Mesenchymal stem cell (in vitro differentiated cells and primary cell): Measurements from ENCODE around the gene TMEM74B.

Experiments
- DNase-seq: peaks from one replicate; pipeline ENCODE4 v3.0.0-alpha.2; 2013
- H2AFZ ChIP-seq: one replicate; pipeline ENCODE4 v1.6.1; 2013; ENCODE audit warnings: low read depth, mild to moderate bottlenecking, control low read depth, inconsistent platforms, low read length, moderate library complexity
- H2AK5ac ChIP-seq: 2 replicates; pipeline ENCODE4 v1.6.1; 2013; ENCODE audit warnings: low read length, moderate library complexity, mild to moderate bottlenecking, inconsistent platforms; ENCODE audit not compliant: severe bottlenecking
- H2BK120ac ChIP-seq: one replicate; pipeline ENCODE4 v1.6.1; 2013; ENCODE audit warnings: low read depth, mild to moderate bottlenecking, inconsistent platforms, low read length, moderate library complexity
- H2BK12ac ChIP-seq, 2 experiments: one replicate each; pipeline ENCODE4 v1.6.1; 2013; ENCODE audit warnings: inconsistent platforms in 2 of 2, low read length in 2 of 2, mild to moderate bottlenecking in 2 of 2, moderate library complexity in 2 of 2, control low read depth in 1 of 2
- H2BK15ac ChIP-seq: one replicate; pipeline ENCODE4 v1.6.1; 2013; ENCODE audit warnings: mild to moderate bottlenecking, low read depth, inconsistent platforms; ENCODE audit not compliant: poor library complexity, severe bottlenecking
- H2BK5ac ChIP-seq: 2 replicates; pipeline ENCODE4 v1.6.1; 2013; ENCODE audit warnings: low read depth, mild to moderate bottlenecking, low read length, control low read depth, inconsistent platforms; ENCODE audit not compliant: poor library complexity, severe bottlenecking
- H3K14ac ChIP-seq, 2 experiments: one replicate each; pipeline ENCODE4 v1.6.1; 2013; ENCODE audit warnings: inconsistent platforms in 2 of 2, low read length in 2 of 2, control low read depth in 1 of 2, mild to moderate bottlenecking in 1 of 2, moderate library complexity in 1 of 2
- H3K18ac ChIP-seq, 2 experiments: one replicate each; pipeline ENCODE4 v1.6.1; 2013; ENCODE audit warnings: inconsistent platforms in 2 of 2, low read length in 2 of 2, control low read depth in 1 of 2, low read depth in 1 of 2, mild to moderate bottlenecking in 1 of 2
- H3K23ac ChIP-seq, 2 experiments: one replicate each; pipeline ENCODE4 v1.6.1; 2013; ENCODE audit warnings: inconsistent platforms in 2 of 2, low read length in 2 of 2, mild to moderate bottlenecking in 2 of 2, moderate library complexity in 2 of 2, control low read depth in 1 of 2
- H3K27ac ChIP-seq: 2 replicates; pipeline ENCODE4 v1.5.1; 2013; ENCODE audit warnings: mild to moderate bottlenecking, moderate library complexity, low read length, control low read depth, inconsistent platforms; ENCODE audit not compliant: poor library complexity, severe bottlenecking
- H3K27me3 ChIP-seq, 2 experiments: 2 replicates each; pipeline versions ENCODE4 v1.6.1 to v1.7.0; 2013; ENCODE audit warnings: low read length in 2 of 2, mild to moderate bottlenecking in 2 of 2, moderate library complexity in 2 of 2, control low read depth in 1 of 2, inconsistent platforms in 1 of 2; ENCODE audit not compliant: control insufficient read depth in 1 of 2, insufficient read depth in 1 of 2
- H3K36me3 ChIP-seq, 2 experiments: 2 replicates each; pipeline versions ENCODE4 v1.6.1 to v1.7.0; 2013; ENCODE audit warnings: low read length in 2 of 2, control low read depth in 1 of 2, inconsistent platforms in 1 of 2, low read depth in 1 of 2, mild to moderate bottlenecking in 1 of 2; ENCODE audit not compliant: insufficient read depth in 2 of 2, control insufficient read depth in 1 of 2
- H3K4ac ChIP-seq, 2 experiments: one replicate each; pipeline ENCODE4 v1.6.1; 2013; ENCODE audit warnings: inconsistent platforms in 2 of 2, low read length in 2 of 2, mild to moderate bottlenecking in 2 of 2, moderate library complexity in 2 of 2, control low read depth in 1 of 2, low read depth in 1 of 2
- H3K4me1 ChIP-seq: 2 replicates; pipeline ENCODE4 v1.6.1; 2013; ENCODE audit warnings: low read depth, low read length, control low read depth; ENCODE audit not compliant: control insufficient read depth, insufficient read depth
- H3K4me2 ChIP-seq: 2 replicates; pipeline ENCODE4 v1.6.1; 2013; ENCODE audit warnings: low read length, mild to moderate bottlenecking, inconsistent platforms; ENCODE audit not compliant: poor library complexity, severe bottlenecking
- H3K4me3 ChIP-seq, 2 experiments: 2 replicates each; pipeline versions ENCODE4 v1.5.1 to v1.7.0; 2013; ENCODE audit warnings: low read length in 2 of 2, mild to moderate bottlenecking in 2 of 2, control low read depth in 1 of 2, low read depth in 1 of 2; ENCODE audit not compliant: insufficient read depth in 1 of 2
- H3K79me1 ChIP-seq: replicated peaks from 2 replicates; pipeline ENCODE4 v1.6.1; 2013; ENCODE audit warnings: mild to moderate bottlenecking, control low read depth, low read length, inconsistent platforms; ENCODE audit not compliant: poor library complexity, severe bottlenecking
- H3K9ac ChIP-seq: 2 replicates; pipeline ENCODE4 v1.7.0; 2013; ENCODE audit warnings: mild to moderate bottlenecking, low read length, moderate library complexity
- H3K9me3 ChIP-seq: 2 replicates; pipeline ENCODE4 v1.7.0; 2013; ENCODE audit warnings: mild to moderate bottlenecking, low read length; ENCODE audit not compliant: control insufficient read depth
- H4K8ac ChIP-seq: one replicate; pipeline ENCODE4 v1.6.1; 2013; ENCODE audit warnings: inconsistent platforms, mild to moderate bottlenecking, low read length, moderate library complexity
- H4K91ac ChIP-seq: one replicate; pipeline ENCODE4 v1.6.1; 2013; ENCODE audit warnings: mild to moderate bottlenecking, low read length, inconsistent platforms
- WGBS: methylation state at CpG from one replicate; pipeline ENCODE4 v1.1.7; 2013; ENCODE audit warnings: mixed read lengths; 5-methylcytosine and 5-hydroxymethylcytosine counted together

Gene TMEM74B

GRCh38 chr20:1199212-1199873, 14.6 kb upstream of the TMEM74B start:
- H2BK5ac ChIP-seq = no peak overlapping the region
- H3K4me1 ChIP-seq = no peaks in the 10 kb centered on the region

GRCh38 chr20:1198751-1199150, 14.0 kb upstream of the TMEM74B start:
- H3K4me2 ChIP-seq = no peak overlapping the region
- H3K9ac ChIP-seq = no peak overlapping the region
- H3K9me3 ChIP-seq = peaks cover 4% of the 10 kb centered on the region
- no peaks in the 10 kb centered on the region for H3K79me1 ChIP-seq
- no peak overlapping the region for H3K14ac ChIP-seq
- 94% methylated on average over 5 of the region's 5 CpGs for WGBS
- H3K36me3 ChIP-seq = no peaks in the 10 kb centered on the region
- H2BK120ac ChIP-seq = no peak overlapping the region
- no peak overlapping the region for H3K27ac ChIP-seq
- H3K23ac ChIP-seq = no peak overlapping the region
- no peak overlapping the region for H2BK15ac ChIP-seq
- H2BK12ac ChIP-seq = no peak overlapping the region
- no peak overlapping the region for H4K8ac ChIP-seq
- no peak overlapping the region for H3K4me3 ChIP-seq
- H2BK5ac ChIP-seq = no peak overlapping the region
- no peak overlapping the region for H2AFZ ChIP-seq
- no peak for DNase-seq
- H3K27me3 ChIP-seq = peaks cover 49 to 81% of the 10 kb centered on the region in 2 experiments
- no peak overlapping the region for H4K91ac ChIP-seq
- H3K4ac ChIP-seq = no peak overlapping the region
- H3K4me1 ChIP-seq = no peaks in the 10 kb centered on the region
- no peak overlapping the region for H3K18ac ChIP-seq
- no peak overlapping the region for H2AK5ac ChIP-seq

More at GRCh38 chr20:1199212-1199873, 14.6 kb upstream of the TMEM74B start:
- no peak overlapping the region for H3K14ac ChIP-seq
- no peak overlapping the region for H2AFZ ChIP-seq
- no peak overlapping the region for H3K4me3 ChIP-seq
- no peaks in the 10 kb centered on the region for H3K36me3 ChIP-seq
- H3K4ac ChIP-seq = no peak overlapping the region
- WGBS = 76% methylated on average over 7 of the region's 7 CpGs
- no peak for DNase-seq
- H2BK120ac ChIP-seq = no peak overlapping the region
- no peak overlapping the region for H3K18ac ChIP-seq
- H3K9ac ChIP-seq = no peak overlapping the region
- no peak overlapping the region for H3K27ac ChIP-seq
- H4K8ac ChIP-seq = no peak overlapping the region
- no peak overlapping the region for H3K4me2 ChIP-seq
- H2BK12ac ChIP-seq = no peak overlapping the region
- no peak overlapping the region for H2AK5ac ChIP-seq
- H3K27me3 ChIP-seq = peaks cover 50 to 80% of the 10 kb centered on the region in 2 experiments
- no peak overlapping the region for H4K91ac ChIP-seq
- H3K9me3 ChIP-seq = peaks cover 4% of the 10 kb centered on the region
- H3K79me1 ChIP-seq = no peaks in the 10 kb centered on the region
- no peak overlapping the region for H2BK15ac ChIP-seq
- H3K23ac ChIP-seq = no peak overlapping the region

- Histone ChIP-seq H3K9ac (no peak overlapping the region), H3K18ac (no peak overlapping the region), H3K4me1 (no peaks in the 10 kb centered on the region), H3K4ac (no peak overlapping the region), H3K27me3 (peaks cover 48 to 74% of the 10 kb centered on the region in 2 experiments), H4K8ac (no peak overlapping the region), H3K4me2 (no peak overlapping the region), H3K79me1 (no peaks in the 10 kb centered on the region), H4K91ac (no peak overlapping the region), H3K4me3 (no peak overlapping the region), H2BK120ac (no peak overlapping the region), H3K14ac (no peak overlapping the region), H2AK5ac (no peak overlapping the region), H3K27ac (no peak overlapping the region), H2BK12ac (no peak overlapping the region), H3K9me3 (peaks cover 4% of the 10 kb centered on the region), H2AFZ (no peak overlapping the region), H2BK5ac (no peak overlapping the region), H3K36me3 (no peaks in the 10 kb centered on the region), H3K23ac (no peak overlapping the region), H2BK15ac (no peak overlapping the region)
- 86% methylated on average over 7 of the region's 7 CpGs for WGBS
- DNase-seq = no peak
Observed at GRCh38 chr20:1197801-1198200, 13.0 kb upstream of the TMEM74B start.

- no peak overlapping the region for H3K9ac ChIP-seq
- H2AFZ ChIP-seq = no peak overlapping the region
- no peaks in the 10 kb centered on the region for H3K36me3 ChIP-seq
- no peak overlapping the region for H3K18ac ChIP-seq
- no peak for DNase-seq
- H4K91ac ChIP-seq = no peak overlapping the region
- no peak overlapping the region for H3K4me2 ChIP-seq
- peaks cover 51 to 70% of the 10 kb centered on the region in 2 experiments for H3K27me3 ChIP-seq
- H3K9me3 ChIP-seq = peaks cover 4% of the 10 kb centered on the region
- no peak overlapping the region for H3K4me3 ChIP-seq
- H3K23ac ChIP-seq = no peak overlapping the region
- WGBS = 60% methylated on average over 2 of the region's 2 CpGs
- H4K8ac ChIP-seq = no peak overlapping the region
- H2AK5ac ChIP-seq = no peak overlapping the region
- no peak overlapping the region for H2BK15ac ChIP-seq
- no peak overlapping the region for H3K27ac ChIP-seq
- no peak overlapping the region for H3K4ac ChIP-seq
- H3K79me1 ChIP-seq = no peaks in the 10 kb centered on the region
- no peak overlapping the region for H2BK5ac ChIP-seq
- H3K4me1 ChIP-seq = no peaks in the 10 kb centered on the region
- no peak overlapping the region for H2BK12ac ChIP-seq
- H2BK120ac ChIP-seq = no peak overlapping the region
- no peak overlapping the region for H3K14ac ChIP-seq
Observed at GRCh38 chr20:1196634-1197033, 11.9 kb upstream of the TMEM74B start.
